ENCODE measurements around the gene PMF1. TPM values are rescaled to one million over a fixed set of nuclear protein-coding genes. Genes with fewer than 3 reads are reported as not detected.
A peak's percentile ranks its signal among the peaks of the same experiment; 100 is the strongest.

The PMF1 gene
- 40.1 and 51.2 TPM in 2 replicates for total RNA-seq (2014; rRNA removed; shearing (Covaris generic); ENCODE audit: low replicate concordance)

DNA sequence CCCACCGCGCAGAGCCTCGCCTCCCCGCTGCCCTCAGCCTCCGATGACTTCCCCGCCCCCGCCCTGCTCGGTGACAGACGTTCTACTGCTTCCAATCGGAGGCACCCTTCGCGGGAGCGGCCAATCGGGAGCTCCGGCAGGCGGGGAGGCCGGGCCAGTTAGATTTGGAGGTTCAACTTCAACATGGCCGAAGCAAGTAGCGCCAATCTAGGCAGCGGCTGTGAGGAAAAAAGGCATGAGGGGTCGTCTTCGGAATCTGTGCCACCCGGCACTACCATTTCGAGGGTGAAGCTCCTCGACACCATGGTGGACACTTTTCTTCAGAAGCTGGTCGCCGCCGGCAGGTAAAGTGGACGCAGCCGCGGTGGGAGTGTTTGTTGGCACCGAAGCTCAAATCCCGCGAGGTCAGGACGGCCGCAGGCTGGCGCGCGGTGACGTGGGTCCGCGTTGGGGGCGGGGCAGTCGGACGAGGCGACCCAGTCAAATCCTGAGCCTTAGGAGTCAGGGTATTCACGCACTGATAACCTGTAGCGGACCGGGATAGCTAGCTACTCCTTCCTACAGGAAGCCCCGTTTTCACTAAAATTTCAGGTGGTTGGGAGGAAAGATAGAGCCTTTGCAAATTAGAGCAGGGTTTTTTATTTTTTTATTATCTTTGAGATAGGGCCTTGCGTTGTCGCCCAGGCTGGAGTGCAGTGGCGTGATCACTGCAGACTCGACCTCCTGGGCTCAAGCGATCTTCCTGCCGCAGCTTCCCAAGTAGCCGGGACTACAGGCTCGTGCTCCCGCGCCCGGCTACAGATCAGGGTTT, at the start of gene PMF1:
Gene PMF1 (plus strand): TSS at position 175 of the 811 bp plus-strand sequence. CDS start 9 bp downstream, at position 184.
- peak within 1 kb of the TSS; percentile 92 for H3K4me3 ChIP-seq (ENCODE audit: low read length)

GRCh38 chr1:156163712-156164111, 49.1 kb upstream of the PMF1 start:
- peak; percentile 39 for DNase-seq
- Histone ChIP-seq H2AFZ (ENCODE audit: low read length) (no peak overlapping the region), H3K4me3 (ENCODE audit: low read length) (no peak overlapping the region), H3K79me2 (ENCODE audit: low read length) (no peaks in the 10 kb centered on the region), H4K20me1 (ENCODE audit: insufficient read depth, low read depth, low read length) (no peaks in the 10 kb centered on the region), H3K9ac (ENCODE audit: low read length) (no peak overlapping the region), H3K27me3 (ENCODE audit: low read length) (no peaks in the 10 kb centered on the region), H3K9me2 (replicated peaks; ENCODE audit: insufficient read depth, low read length) (no peaks in the 10 kb centered on the region), H3K27ac (ENCODE audit: low read length) (no peak overlapping the region), H3K36me3 (ENCODE audit: insufficient read depth, low read length) (peaks cover 5% of the 10 kb centered on the region; the same call in 1 of the 2 replicates), H3K9me3 (ENCODE audit: low read length) (no peaks in the 10 kb centered on the region), H3K4me2 (ENCODE audit: low read depth, low read length, poor library complexity, severe bottlenecking) (no peak overlapping the region), H3K4me1 (ENCODE audit: low read length) (no peaks in the 10 kb centered on the region)

More for the DNA sequence above, at the start of gene PMF1:
- peak within 1 kb of the TSS; percentile 98 for H3K4me2 ChIP-seq (ENCODE audit: low read depth, low read length, poor library complexity, severe bottlenecking)
- H3K9me2 ChIP-seq (replicated peaks; ENCODE audit: insufficient read depth, low read length): no peaks in the 10 kb centered on the region
- peak within 1 kb of the TSS; percentile 64 for H2AFZ ChIP-seq (ENCODE audit: low read length)
- H3K9me3 ChIP-seq (ENCODE audit: low read length): no peaks in the 10 kb centered on the region
- H3K27me3 ChIP-seq (ENCODE audit: low read length): no peaks in the 10 kb centered on the region
- no peaks in the 10 kb centered on the region for H4K20me1 ChIP-seq (ENCODE audit: insufficient read depth, low read depth, low read length)
- DNase-seq: peak; percentile 98
- peak within 1 kb of the TSS; percentile 77 for H3K27ac ChIP-seq (ENCODE audit: low read length)
- peaks cover 19% of the 10 kb centered on the region for H3K4me1 ChIP-seq (ENCODE audit: low read length)
- peak within 1 kb of the TSS; percentile 87 for H3K9ac ChIP-seq (ENCODE audit: low read length)
- H3K36me3 ChIP-seq (ENCODE audit: insufficient read depth, low read length): 0 out of 2 replicates have a peak, but pooled peaks cover 5% of the 10 kb centered on the region
- H3K79me2 ChIP-seq (ENCODE audit: low read length): peaks cover 25% of the 10 kb centered on the region

DNA sequence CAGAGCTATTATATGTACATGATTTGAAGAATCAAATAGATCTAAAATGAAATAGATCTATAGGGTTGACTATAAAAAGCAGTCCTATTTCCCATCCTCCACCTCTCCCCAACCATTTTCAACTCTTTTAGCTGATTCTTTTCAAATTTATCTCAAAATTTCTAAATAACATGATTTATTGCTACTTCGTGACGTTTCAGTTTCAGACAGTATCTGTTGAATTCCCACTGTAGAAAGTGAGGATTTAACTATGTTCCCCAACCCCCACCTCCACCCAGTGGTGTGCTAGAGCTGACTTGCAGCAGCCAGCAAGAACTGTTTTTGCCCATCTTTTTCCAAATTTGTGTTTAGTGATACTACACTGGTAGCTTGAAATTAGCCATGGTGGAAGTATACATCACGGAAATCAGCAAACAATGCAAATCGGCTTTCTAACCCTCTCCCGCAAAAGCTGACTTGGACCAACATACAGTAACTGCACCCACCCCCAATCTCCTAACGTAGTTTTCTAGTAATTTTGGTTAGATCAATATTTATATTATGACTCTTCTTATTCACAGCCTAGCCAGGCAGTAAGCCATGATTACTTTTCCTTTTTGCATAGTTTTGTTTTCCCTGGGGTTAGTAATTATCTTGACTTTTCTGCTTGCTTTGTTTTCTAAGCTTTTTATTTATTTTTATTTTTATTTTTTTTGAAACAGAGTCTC, 48.5 kb upstream of the PMF1 start:
- peak; percentile 37 for DNase-seq
- Histone ChIP-seq H4K20me1 (ENCODE audit: insufficient read depth, low read depth, low read length) (no peaks in the 10 kb centered on the region), H3K9ac (ENCODE audit: low read length) (no peak overlapping the region), H3K4me2 (ENCODE audit: low read depth, low read length, poor library complexity, severe bottlenecking) (no peak overlapping the region), H3K9me3 (ENCODE audit: low read length) (no peaks in the 10 kb centered on the region), H2AFZ (ENCODE audit: low read length) (no peak overlapping the region), H3K4me3 (ENCODE audit: low read length) (no peak overlapping the region), H3K79me2 (ENCODE audit: low read length) (no peaks in the 10 kb centered on the region), H3K27me3 (ENCODE audit: low read length) (no peaks in the 10 kb centered on the region), H3K27ac (ENCODE audit: low read length) (no peak overlapping the region), H3K9me2 (replicated peaks; ENCODE audit: insufficient read depth, low read length) (no peaks in the 10 kb centered on the region), H3K36me3 (ENCODE audit: insufficient read depth, low read length) (peaks cover 5% of the 10 kb centered on the region; the same call in 1 of the 2 replicates), H3K4me1 (ENCODE audit: low read length) (no peaks in the 10 kb centered on the region)

DNA sequence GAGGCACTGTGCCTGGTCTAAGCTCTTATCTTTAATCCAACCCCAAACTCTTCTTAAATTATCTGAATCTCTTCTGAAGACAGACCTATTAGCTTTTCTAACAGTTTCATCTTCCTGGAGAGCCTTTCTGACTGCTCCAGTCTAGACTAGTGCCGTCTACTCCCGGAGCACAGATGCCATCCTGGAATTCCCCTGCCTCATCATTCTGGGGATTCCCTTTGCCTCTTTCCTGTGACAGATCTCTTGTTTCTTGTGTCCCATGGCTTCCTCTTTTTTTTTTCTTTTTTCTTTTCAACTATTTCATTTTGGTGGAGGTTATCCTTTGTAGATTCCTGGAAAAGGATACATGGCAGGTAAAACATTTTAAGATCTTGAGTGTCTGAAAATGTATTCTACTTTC, 47.7 kb upstream of the PMF1 start:
- DNase-seq: no peak
- Histone ChIP-seq H3K9me3 (ENCODE audit: low read length) (no peaks in the 10 kb centered on the region), H3K27ac (ENCODE audit: low read length) (no peak overlapping the region), H3K27me3 (ENCODE audit: low read length) (no peaks in the 10 kb centered on the region), H3K4me2 (ENCODE audit: low read depth, low read length, poor library complexity, severe bottlenecking) (no peak overlapping the region), H3K79me2 (ENCODE audit: low read length) (no peaks in the 10 kb centered on the region), H3K9me2 (replicated peaks; ENCODE audit: insufficient read depth, low read length) (no peaks in the 10 kb centered on the region), H2AFZ (ENCODE audit: low read length) (no peak overlapping the region), H3K4me3 (ENCODE audit: low read length) (no peak overlapping the region), H3K4me1 (ENCODE audit: low read length) (no peaks in the 10 kb centered on the region), H4K20me1 (ENCODE audit: insufficient read depth, low read depth, low read length) (no peaks in the 10 kb centered on the region), H3K36me3 (ENCODE audit: insufficient read depth, low read length) (peaks cover 5% of the 10 kb centered on the region; the same call in 1 of the 2 replicates), H3K9ac (ENCODE audit: low read length) (no peak overlapping the region)

GRCh38 chr1:156167536-156167935, 45.3 kb upstream of the PMF1 start:
- H3K9me2 ChIP-seq (replicated peaks; ENCODE audit: insufficient read depth, low read length): no peaks in the 10 kb centered on the region
- H3K9me3 ChIP-seq (ENCODE audit: low read length): no peaks in the 10 kb centered on the region
- H3K27ac ChIP-seq (ENCODE audit: low read length): no peak overlapping the region
- H3K4me3 ChIP-seq (ENCODE audit: low read length): no peak overlapping the region
- no peaks in the 10 kb centered on the region for H4K20me1 ChIP-seq (ENCODE audit: insufficient read depth, low read depth, low read length)
- H3K9ac ChIP-seq (ENCODE audit: low read length): no peak overlapping the region
- no peaks in the 10 kb centered on the region; the same call in 1 of the 2 replicates for H3K36me3 ChIP-seq (ENCODE audit: insufficient read depth, low read length)
- no peaks in the 10 kb centered on the region for H3K4me1 ChIP-seq (ENCODE audit: low read length)
- H2AFZ ChIP-seq (ENCODE audit: low read length): no peak overlapping the region
- H3K4me2 ChIP-seq (ENCODE audit: low read depth, low read length, poor library complexity, severe bottlenecking): no peak overlapping the region
- no peaks in the 10 kb centered on the region for H3K27me3 ChIP-seq (ENCODE audit: low read length)
- DNase-seq: no peak
- H3K79me2 ChIP-seq (ENCODE audit: low read length): no peaks in the 10 kb centered on the region

GRCh38 chr1:156172696-156173470, 39.9 kb upstream of the PMF1 start:
- Histone ChIP-seq H3K9me3 (ENCODE audit: low read length) (no peaks in the 10 kb centered on the region), H3K36me3 (ENCODE audit: insufficient read depth, low read length) (no peaks in the 10 kb centered on the region), H3K9me2 (replicated peaks; ENCODE audit: insufficient read depth, low read length) (no peaks in the 10 kb centered on the region), H3K27ac (ENCODE audit: low read length) (no peak overlapping the region), H3K4me2 (ENCODE audit: low read depth, low read length, poor library complexity, severe bottlenecking) (no peak overlapping the region), H3K4me1 (ENCODE audit: low read length) (no peaks in the 10 kb centered on the region), H2AFZ (ENCODE audit: low read length) (no peak overlapping the region), H3K79me2 (ENCODE audit: low read length) (no peaks in the 10 kb centered on the region), H3K9ac (ENCODE audit: low read length) (no peak overlapping the region), H3K27me3 (ENCODE audit: low read length) (no peaks in the 10 kb centered on the region), H4K20me1 (ENCODE audit: insufficient read depth, low read depth, low read length) (no peaks in the 10 kb centered on the region), H3K4me3 (ENCODE audit: low read length) (no peak overlapping the region)
- no peak for DNase-seq

GRCh38 chr1:156176610-156177210, 36.1 kb upstream of the PMF1 start:
- H3K4me2 ChIP-seq (ENCODE audit: low read depth, low read length, poor library complexity, severe bottlenecking): no peak overlapping the region

More at GRCh38 chr1:156176610-156177210, 36.1 kb upstream of the PMF1 start:
- Histone ChIP-seq H2AFZ (ENCODE audit: low read length) (no peak overlapping the region), H4K20me1 (ENCODE audit: insufficient read depth, low read depth, low read length) (no peaks in the 10 kb centered on the region), H3K4me1 (ENCODE audit: low read length) (no peaks in the 10 kb centered on the region), H3K27me3 (ENCODE audit: low read length) (no peaks in the 10 kb centered on the region), H3K4me3 (ENCODE audit: low read length) (no peak overlapping the region), H3K36me3 (ENCODE audit: insufficient read depth, low read length) (no peaks in the 10 kb centered on the region), H3K79me2 (ENCODE audit: low read length) (no peaks in the 10 kb centered on the region), H3K9ac (ENCODE audit: low read length) (no peak overlapping the region), H3K9me3 (ENCODE audit: low read length) (no peaks in the 10 kb centered on the region), H3K27ac (ENCODE audit: low read length) (no peak overlapping the region), H3K9me2 (replicated peaks; ENCODE audit: insufficient read depth, low read length) (no peaks in the 10 kb centered on the region)
- no peak for DNase-seq

Measured in Karpas-422 (cell line).